ENCODE results near the gene FAM131A.

GRCh38 chr3:184357248-184358123, 20.1 kb downstream of the FAM131A start:
- TF ChIP-seq CTCF (conservative IDR thresholded peaks at IDR 0.05; ENCODE audit: low read depth, low read length) (no peak), EZH2 (IDR thresholded peaks at IDR 0.05; ENCODE audit: borderline replicate concordance, low read depth, low read length, poor library complexity, severe bottlenecking) (no peak)
